GM12878 (cell line): Measurements from ENCODE around the gene RAB3C. TPM values are rescaled to one million over a fixed set of nuclear protein-coding genes. Genes with fewer than 3 reads are reported as not detected.

ENCODE experiments used
- ATAC-seq: fragments of 200-7000 bp; cut with Tn5 transposase; 3 replicates; pipeline ENCODE4 v1.9.1; 2020; ENCODE audit warnings: mild to moderate bottlenecking, moderate library complexity
- BruUV-seq: library from RNA; stranded (reverse); fragments of 400-500 nt; replicated peaks from 2 replicates; lab custom pipeline; 2021; lab: Mats Ljungman, UMichigan
- CTCF ChIA-PET: fragments of 300-600 bp; sonication (Branson Sonifier 250); formaldehyde crosslinking; extraction: SDS; loops from one replicate; lab custom pipeline; 2021; ENCODE audit warnings: inconsistent platforms; lab: Yijun Ruan, JAX
- POLR2A ChIA-PET: fragments of 350-600 bp; formaldehyde crosslinking; extraction: SDS; loops from one replicate; lab custom pipeline; 2021; ENCODE audit warnings: inconsistent platforms; lab: Charles Lee
- RAD21 ChIA-PET: fragments of 300-600 bp; sonication (Branson Sonifier 250); formaldehyde crosslinking; loops from one replicate; lab custom pipeline; 2023; ENCODE audit warnings: antibody characterized with exemption; ENCODE audit not compliant: unreplicated experiment; lab: Charles Lee
- SMC1A ChIA-PET: fragments of 300-600 bp; sonication (Branson Sonifier 250); formaldehyde crosslinking; loops from one replicate; lab custom pipeline; 2023; ENCODE audit not compliant: unreplicated experiment, uncharacterized antibody; lab: Charles Lee
- DNase-seq: peaks from one replicate; pipeline ENCODE4 v3.0.0-alpha.2; 2011; ENCODE audit warnings: low read depth, low spot score
- FAIRE-seq: peaks from 3 replicates; lab custom pipeline; 2011; peaks lifted over from hg19 to GRCh38; lab: Jason Lieb, UNC
- H2AFZ ChIP-seq: 2 replicates; pipeline ENCODE4 v1.6.0; 2011; ENCODE audit warnings: low read depth, low read length, control low read depth; ENCODE audit not compliant: control insufficient read depth
- H3K27ac ChIP-seq: 2 replicates; pipeline ENCODE4 v1.5.1; 2011; ENCODE audit warnings: control low read depth; ENCODE audit not compliant: control insufficient read depth, insufficient read depth
- H3K27me3 ChIP-seq, 2 experiments: replicated peaks in 1 of 2; 2 replicates each; pipeline versions ENCODE4 v1.6.0 to v1.6.1; 2011; ENCODE audit warnings: low read length in 1 of 2; ENCODE audit not compliant: control insufficient read depth in 2 of 2, insufficient read depth in 2 of 2
- H3K36me3 ChIP-seq, 2 experiments: 2 replicates each; pipeline ENCODE4 v1.5.1; 2011; ENCODE audit warnings: low read length in 1 of 2; ENCODE audit not compliant: control insufficient read depth in 2 of 2, insufficient read depth in 2 of 2
- H3K4me1 ChIP-seq: 2 replicates; pipeline ENCODE4 v1.6.1; 2011; ENCODE audit warnings: mild to moderate bottlenecking, low read length, moderate library complexity, mixed read lengths; ENCODE audit not compliant: control insufficient read depth, insufficient read depth
- H3K4me2 ChIP-seq: 2 replicates; pipeline ENCODE4 v1.6.0; 2011; ENCODE audit warnings: control low read depth; ENCODE audit not compliant: control insufficient read depth, insufficient read depth
- H3K4me3 ChIP-seq: fragments of 200-600 bp; sonication (generic); 2 replicates; pipeline ENCODE4 v1.5.1; 2016
- H3K79me2 ChIP-seq: 2 replicates; pipeline ENCODE4 v1.6.0; 2011; ENCODE audit warnings: low read length; ENCODE audit not compliant: control insufficient read depth, insufficient read depth
- H3K9ac ChIP-seq: 2 replicates; pipeline ENCODE4 v1.8.0; 2011; ENCODE audit warnings: low read length, control low read depth, mixed read lengths; ENCODE audit not compliant: control insufficient read depth, insufficient read depth
- H3K9me3 ChIP-seq: replicated peaks from 3 replicates; pipeline ENCODE4 v1.5.1; 2011; ENCODE audit warnings: mild to moderate bottlenecking, low read length; ENCODE audit not compliant: control insufficient read depth, insufficient read depth
- H4K20me1 ChIP-seq: 2 replicates; pipeline ENCODE4 v1.6.0; 2011; ENCODE audit not compliant: control insufficient read depth, insufficient read depth
- ASH2L ChIP-seq: fragments of 300-600, 200-600 bp; sonication (generic); IDR thresholded peaks from 2 replicates; pipeline ENCODE4 v1.6.1; 2017; ENCODE audit warnings: low read depth, mild to moderate bottlenecking, borderline replicate concordance
- ATF7 ChIP-seq: fragments of 450-650 bp; IDR thresholded peaks from 2 replicates; pipeline ENCODE4 v1.6.1; 2016; ENCODE audit warnings: low read depth, mild to moderate bottlenecking
- BMI1 ChIP-seq: fragments of 450-650 bp; IDR thresholded peaks from 2 replicates; pipeline ENCODE4 v1.6.1; 2016; ENCODE audit warnings: mild to moderate bottlenecking, moderate library complexity, borderline replicate concordance
- CEBPB ChIP-seq, 2 experiments: fragments of 150-350 bp in 1 of 2; IDR thresholded peaks; 2 replicates each; pipeline ENCODE4 v1.6.1; 2012 to 2014; ENCODE audit warnings: low read depth in 2 of 2, low read length in 2 of 2, borderline replicate concordance in 1 of 2, inconsistent platforms in 1 of 2
- CHD1 ChIP-seq: IDR thresholded peaks from 2 replicates; pipeline ENCODE4 v1.6.1; 2012; ENCODE audit warnings: low read depth, low read length, improper control_type of control experiment
- FOXM1 ChIP-seq: IDR thresholded peaks from 2 replicates; pipeline ENCODE4 v1.6.1; 2012; ENCODE audit warnings: low read depth, mild to moderate bottlenecking, inconsistent platforms, low read length, moderate library complexity
- JUND ChIP-seq: IDR thresholded peaks from 2 replicates; pipeline ENCODE4 v1.6.1; 2012; ENCODE audit warnings: low read depth, mild to moderate bottlenecking, low read length, improper control_type of control experiment, moderate library complexity
- NRF1 ChIP-seq: conservative IDR thresholded peaks from 2 replicates; pipeline ENCODE4 v1.6.1; 2011; ENCODE audit warnings: mild to moderate bottlenecking, low read depth, low read length, improper control_type of control experiment
- SMARCA5 ChIP-seq: fragments of 450-650 bp; IDR thresholded peaks from 2 replicates; pipeline ENCODE4 v1.6.1; 2017; ENCODE audit warnings: mild to moderate bottlenecking
- SUPT20H ChIP-seq: IDR thresholded peaks from 2 replicates; pipeline ENCODE4 v1.6.1; 2011; ENCODE audit warnings: low read depth, mild to moderate bottlenecking, low read length, moderate library complexity, borderline replicate concordance; ENCODE audit not compliant: control insufficient read depth
- TCF12 ChIP-seq: IDR thresholded peaks from 2 replicates; pipeline ENCODE4 v1.6.1; 2011; ENCODE audit warnings: low read depth, mild to moderate bottlenecking, low read length
- WGBS: methylation state at CpG from one replicate; pipeline ENCODE4 v1.1.6; 2016; ENCODE audit warnings: low lambda C conversion rate; ENCODE audit not compliant: insufficient replicate concordance, insufficient coverage; ENCODE audit errors: missing lambda C conversion rate; 5-methylcytosine and 5-hydroxymethylcytosine counted together
- in situ Hi-C: fragments of 300-500 bp; cut with MboI; formaldehyde crosslinking; loops from 9 replicates; pipeline ENCODE4 v1.14.3; 2018; ENCODE audit warnings: mixed read lengths
- intact Hi-C: fragments of 100-400 bp; cut with micrococcal nuclease; formaldehyde crosslinking; loops from one replicate; pipeline ENCODE4 v1.14.2; 2022; ENCODE audit not compliant: unreplicated experiment
- polyA plus RNA-seq, 11 experiments: library from polyadenylated mRNA; depleted of rRNA in 4 of 11; unstranded in 6 of 11; stranded (reverse) in 5 of 11; fragments of >200 nt; fragmentation: Nextera tagmentation in 4 of 11; fragmentation: Illumina TruSeq in 1 of 11; extraction: Ambion mirVana in 4 of 11; extraction: Trizol in 1 of 11; gene quantifications; 1 replicate in 1 of 11; 2 replicates in 10 of 11; pipeline versions ENCODE4 v1.2.1 to v1.2.3, GENCODE V29; 2011 to 2016; ENCODE audit warnings: inconsistent platforms in 2 of 11, missing spikeins in 2 of 11, low read depth in 1 of 11
- total RNA-seq, 4 experiments: library from RNA; depleted of rRNA in 3 of 4; stranded (reverse); fragments of >200 nt in 3 of 4; fragmentation: Illumina TruSeq in 1 of 4; extraction: Trizol in 1 of 4; gene quantifications; 2 replicates each; pipeline versions ENCODE4 v1.2.1 to v1.2.3, GENCODE V29; 2013 to 2021
- TF ChIP-seq, protein P1 (sequence below): fragments of 450-650 bp; IDR thresholded peaks from 2 replicates; pipeline ENCODE4 v1.6.1; 2017; ENCODE audit warnings: borderline replicate concordance

The RAB3C gene
- total and polyA plus RNA-seq, 10 of the 15 experiments (the other 5 are each of a cell fraction or from before 2014, with no cell fraction given): not detected

DNA sequence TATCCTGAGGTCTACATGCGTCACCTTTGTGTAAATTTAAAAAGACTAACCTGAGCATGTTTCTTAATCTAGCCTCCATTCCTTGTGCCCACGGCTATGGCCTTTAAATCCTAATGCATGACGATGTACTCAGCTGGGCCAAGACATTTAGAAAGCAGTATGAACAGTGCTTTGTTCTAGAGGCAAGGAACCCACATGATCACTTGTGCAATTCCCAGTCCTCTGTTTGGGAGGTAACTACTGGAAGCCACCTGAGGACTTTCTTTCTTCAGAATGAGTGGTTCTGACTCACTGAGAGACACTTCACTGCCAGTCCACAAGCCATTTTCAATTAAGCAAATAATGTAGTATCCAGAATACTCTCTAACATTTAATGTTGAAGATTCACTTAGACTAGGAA lies 181.3 kb downstream of the RAB3C start (continued):
- TF ChIP-seq SUPT20H: no peak
- TF ChIP-seq JUND: no peak
- no peak for TF ChIP-seq CHD1

DNA sequence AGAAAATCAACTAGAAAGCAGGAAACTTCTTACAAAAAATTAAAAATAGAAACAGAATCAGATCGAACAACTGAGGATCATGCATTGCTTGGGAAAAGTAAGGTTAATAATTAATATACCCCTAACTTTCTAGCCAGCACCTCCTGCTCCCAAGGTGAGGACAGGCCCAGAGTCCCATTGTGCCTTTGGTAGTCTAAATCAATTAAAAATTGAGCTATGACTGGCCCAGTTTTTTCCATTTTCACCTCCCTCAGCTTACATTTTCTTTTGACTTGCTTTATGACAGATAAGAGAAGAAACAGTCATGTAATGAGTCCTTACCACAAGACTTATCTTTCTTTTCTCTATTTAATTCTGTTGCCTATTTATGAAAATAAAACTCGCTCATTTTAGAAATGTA lies 182.2 kb downstream of the RAB3C start:
- no peak overlapping the region for H3K4me2 ChIP-seq
- ChIA-PET CTCF (no interaction called here), RAD21 (no interaction called here), SMC1A (interaction anchor here (0.6 to 2.6 kb wide), 4 partner anchors 9 to 262 kb away, joined by 3 to 7 read pairs (median 4); no protein-coding TSS in a partner anchor), POLR2A (no interaction called here)
- no peak overlapping the region for H2AFZ ChIP-seq
- TF ChIP-seq TCF12: no peak
- no peak for TF ChIP-seq NRF1
- TF ChIP-seq, protein P1, sequence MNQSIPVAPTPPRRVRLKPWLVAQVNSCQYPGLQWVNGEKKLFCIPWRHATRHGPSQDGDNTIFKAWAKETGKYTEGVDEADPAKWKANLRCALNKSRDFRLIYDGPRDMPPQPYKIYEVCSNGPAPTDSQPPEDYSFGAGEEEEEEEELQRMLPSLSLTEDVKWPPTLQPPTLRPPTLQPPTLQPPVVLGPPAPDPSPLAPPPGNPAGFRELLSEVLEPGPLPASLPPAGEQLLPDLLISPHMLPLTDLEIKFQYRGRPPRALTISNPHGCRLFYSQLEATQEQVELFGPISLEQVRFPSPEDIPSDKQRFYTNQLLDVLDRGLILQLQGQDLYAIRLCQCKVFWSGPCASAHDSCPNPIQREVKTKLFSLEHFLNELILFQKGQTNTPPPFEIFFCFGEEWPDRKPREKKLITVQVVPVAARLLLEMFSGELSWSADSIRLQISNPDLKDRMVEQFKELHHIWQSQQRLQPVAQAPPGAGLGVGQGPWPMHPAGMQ: no peak
- TF ChIP-seq ATF7: no peak
- no peak for TF ChIP-seq CEBPB (IDR thresholded peaks at IDR 0.05; ENCODE audit: borderline replicate concordance in 1 of 2, low read depth in 2 of 2, low read length in 2 of 2)
- no peak for TF ChIP-seq FOXM1
- TF ChIP-seq ASH2L: no peak
- TF ChIP-seq BMI1: no peak
- no peak for TF ChIP-seq SMARCA5
- FAIRE-seq (no peak), DNase-seq (no peak), ATAC-seq (no peak; the same call in 2 of the 3 replicates)
- in situ Hi-C loops (no loop called here), intact Hi-C loops (no loop called here)
- no peaks in the 10 kb centered on the region; the same call in 1 of the 2 replicates for H3K4me1 ChIP-seq
- no peaks in the 10 kb centered on the region for H3K9me3 ChIP-seq
- H3K4me3 ChIP-seq: no peak overlapping the region
- H4K20me1 ChIP-seq: no peaks in the 10 kb centered on the region
- H3K27me3 ChIP-seq: no peaks in the 10 kb centered on the region
- no peak overlapping the region for H3K9ac ChIP-seq
- BruUV-seq: no TSS peak
- 17% methylated on average over 2 of the region's 2 CpGs for WGBS
- H3K79me2 ChIP-seq: no peaks in the 10 kb centered on the region
- H3K27ac ChIP-seq: no peak overlapping the region
- no peaks in the 10 kb centered on the region for H3K36me3 ChIP-seq
